DMS114 treated with DMSO at 0.1 percent for 48 hours (cell line): Measurements from ENCODE around the gene KCNMB2.
"Not testable (repeated sequence)": the region's sequence is repeated elsewhere in the genome, so short reads cannot be mapped to it uniquely, and the experiment has no call there.

Source experiments
- DNase-seq: peaks from one replicate; lab custom pipeline; 2025; ENCODE audit not compliant: unreplicated experiment; lab: John Stamatoyannopoulos, UW

KCNMB2 gene

GRCh38 chr3:178536211-178537079, at the start of gene KCNMB2:
TSS of gene KCNMB2 (plus strand) at chr3:178536436.
- DNase-seq = no peak

- no peak for DNase-seq
Observed at GRCh38 chr3:178486903-178487302, 49.3 kb upstream of the KCNMB2 start.

GRCh38 chr3:178487752-178488151, 48.5 kb upstream of the KCNMB2 start:
- DNase-seq = no peak

- DNase-seq = no peak
Observed at GRCh38 chr3:178491751-178492150, 44.5 kb upstream of the KCNMB2 start.

GRCh38 chr3:178492491-178492890, 43.7 kb upstream of the KCNMB2 start:
- no peak for DNase-seq

- DNase-seq = no peak
Observed at GRCh38 chr3:178494386-178494785, 41.9 kb upstream of the KCNMB2 start.

- DNase-seq = no peak
Observed at GRCh38 chr3:178496911-178497310, 39.3 kb upstream of the KCNMB2 start.

GRCh38 chr3:178498871-178499270, 37.4 kb upstream of the KCNMB2 start:
- DNase-seq = no peak

- DNase-seq = no peak
Observed at GRCh38 chr3:178500631-178501030, 35.6 kb upstream of the KCNMB2 start.

- DNase-seq = no peak
Observed at GRCh38 chr3:178504128-178504527, 32.1 kb upstream of the KCNMB2 start.

GRCh38 chr3:178505832-178506231, 30.4 kb upstream of the KCNMB2 start:
- no peak for DNase-seq

GRCh38 chr3:178507507-178508442, 28.5 kb upstream of the KCNMB2 start:
- no peak for DNase-seq

GRCh38 chr3:178508443-178508825, 27.8 kb upstream of the KCNMB2 start:
- DNase-seq = no peak

- no peak for DNase-seq
Observed at GRCh38 chr3:178510496-178510895, 25.7 kb upstream of the KCNMB2 start.

- DNase-seq = no peak
Observed at GRCh38 chr3:178512647-178513046, 23.6 kb upstream of the KCNMB2 start.

GRCh38 chr3:178513546-178514380, 22.5 kb upstream of the KCNMB2 start:
- DNase-seq = no peak

- DNase-seq = no peak
Observed at GRCh38 chr3:178514401-178514800, 21.8 kb upstream of the KCNMB2 start.

- not testable (repeated sequence) for DNase-seq
Observed at GRCh38 chr3:178515076-178515744, 21.0 kb upstream of the KCNMB2 start.

GRCh38 chr3:178517665-178518334, 18.4 kb upstream of the KCNMB2 start:
- no peak for DNase-seq
